Cardiac fibroblast (primary cell): ENCODE measurements around the gene ERI3.

Source experiments
- DNase-seq, 2 donors: peaks; one replicate each; pipeline versions ENCODE4 v3.0.0 to v3.0.0-alpha.2; 2010; ENCODE audit warnings: low read depth in 2 of 2
- H3K4me3 ChIP-seq, 2 donors: replicated peaks in 1 of 2; 1 replicate in 1 of 2; 2 replicates in 1 of 2; pipeline ENCODE4 v1.5.1; 2011; ENCODE audit warnings: low read depth in 2 of 2, low read length in 2 of 2, mild to moderate bottlenecking in 2 of 2, moderate library complexity in 1 of 2
- TF ChIP-seq, protein P1 (sequence below): IDR thresholded peaks from one replicate; pipeline ENCODE4 v1.5.1; 2011; ENCODE audit warnings: low read depth, mild to moderate bottlenecking, low read length, inconsistent platforms

The ERI3 gene, protein sequence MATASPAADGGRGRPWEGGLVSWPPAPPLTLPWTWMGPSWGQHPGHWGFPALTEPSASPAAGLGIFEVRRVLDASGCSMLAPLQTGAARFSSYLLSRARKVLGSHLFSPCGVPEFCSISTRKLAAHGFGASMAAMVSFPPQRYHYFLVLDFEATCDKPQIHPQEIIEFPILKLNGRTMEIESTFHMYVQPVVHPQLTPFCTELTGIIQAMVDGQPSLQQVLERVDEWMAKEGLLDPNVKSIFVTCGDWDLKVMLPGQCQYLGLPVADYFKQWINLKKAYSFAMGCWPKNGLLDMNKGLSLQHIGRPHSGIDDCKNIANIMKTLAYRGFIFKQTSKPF

DNA sequence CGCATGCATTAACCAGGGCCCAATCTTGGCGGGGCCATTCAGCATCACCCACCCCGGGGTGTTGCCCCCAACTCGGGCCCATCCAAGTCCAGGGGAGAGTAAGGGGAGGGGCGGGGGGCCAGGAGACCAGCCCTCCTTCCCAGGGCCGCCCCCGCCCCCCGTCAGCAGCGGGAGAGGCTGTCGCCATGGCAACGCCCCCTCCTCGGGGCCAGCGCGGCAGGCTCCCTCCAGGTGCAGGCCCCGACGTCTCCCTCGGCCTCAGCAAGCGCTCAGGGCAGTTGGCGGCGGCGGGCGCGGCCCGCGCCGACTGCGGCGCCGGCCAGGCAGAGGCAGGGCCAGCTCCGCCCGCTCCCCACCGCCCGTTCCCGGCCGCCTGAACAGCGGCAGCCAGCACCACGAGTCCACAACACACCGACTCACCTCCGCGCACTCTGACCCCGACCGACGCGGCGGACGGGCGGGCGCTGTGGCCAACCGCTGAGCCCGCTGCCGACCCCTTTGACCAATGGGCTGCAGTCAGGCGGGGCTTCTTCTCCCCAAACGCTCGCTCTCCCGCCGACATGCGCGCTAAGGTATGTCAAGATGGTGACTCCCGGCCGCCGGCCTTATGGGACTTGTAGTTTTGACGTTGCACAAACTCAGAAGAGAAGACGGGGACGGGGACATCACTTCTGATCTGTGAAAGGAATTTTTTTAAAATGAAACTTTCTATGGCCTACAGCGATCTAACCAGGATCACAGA, at the start of gene ERI3:
Gene ERI3, minus strand, starts transcription at position 418 of the 742 bp plus-strand sequence. Its CDS starts 231 bp downstream, at position 187.
- DNase-seq, result peak; percentile 98
- TF ChIP-seq, protein P1, sequence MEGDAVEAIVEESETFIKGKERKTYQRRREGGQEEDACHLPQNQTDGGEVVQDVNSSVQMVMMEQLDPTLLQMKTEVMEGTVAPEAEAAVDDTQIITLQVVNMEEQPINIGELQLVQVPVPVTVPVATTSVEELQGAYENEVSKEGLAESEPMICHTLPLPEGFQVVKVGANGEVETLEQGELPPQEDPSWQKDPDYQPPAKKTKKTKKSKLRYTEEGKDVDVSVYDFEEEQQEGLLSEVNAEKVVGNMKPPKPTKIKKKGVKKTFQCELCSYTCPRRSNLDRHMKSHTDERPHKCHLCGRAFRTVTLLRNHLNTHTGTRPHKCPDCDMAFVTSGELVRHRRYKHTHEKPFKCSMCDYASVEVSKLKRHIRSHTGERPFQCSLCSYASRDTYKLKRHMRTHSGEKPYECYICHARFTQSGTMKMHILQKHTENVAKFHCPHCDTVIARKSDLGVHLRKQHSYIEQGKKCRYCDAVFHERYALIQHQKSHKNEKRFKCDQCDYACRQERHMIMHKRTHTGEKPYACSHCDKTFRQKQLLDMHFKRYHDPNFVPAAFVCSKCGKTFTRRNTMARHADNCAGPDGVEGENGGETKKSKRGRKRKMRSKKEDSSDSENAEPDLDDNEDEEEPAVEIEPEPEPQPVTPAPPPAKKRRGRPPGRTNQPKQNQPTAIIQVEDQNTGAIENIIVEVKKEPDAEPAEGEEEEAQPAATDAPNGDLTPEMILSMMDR, result no peak
- peak within 1 kb of the TSS; percentile 82 to 84 for H3K4me3 ChIP-seq

DNA sequence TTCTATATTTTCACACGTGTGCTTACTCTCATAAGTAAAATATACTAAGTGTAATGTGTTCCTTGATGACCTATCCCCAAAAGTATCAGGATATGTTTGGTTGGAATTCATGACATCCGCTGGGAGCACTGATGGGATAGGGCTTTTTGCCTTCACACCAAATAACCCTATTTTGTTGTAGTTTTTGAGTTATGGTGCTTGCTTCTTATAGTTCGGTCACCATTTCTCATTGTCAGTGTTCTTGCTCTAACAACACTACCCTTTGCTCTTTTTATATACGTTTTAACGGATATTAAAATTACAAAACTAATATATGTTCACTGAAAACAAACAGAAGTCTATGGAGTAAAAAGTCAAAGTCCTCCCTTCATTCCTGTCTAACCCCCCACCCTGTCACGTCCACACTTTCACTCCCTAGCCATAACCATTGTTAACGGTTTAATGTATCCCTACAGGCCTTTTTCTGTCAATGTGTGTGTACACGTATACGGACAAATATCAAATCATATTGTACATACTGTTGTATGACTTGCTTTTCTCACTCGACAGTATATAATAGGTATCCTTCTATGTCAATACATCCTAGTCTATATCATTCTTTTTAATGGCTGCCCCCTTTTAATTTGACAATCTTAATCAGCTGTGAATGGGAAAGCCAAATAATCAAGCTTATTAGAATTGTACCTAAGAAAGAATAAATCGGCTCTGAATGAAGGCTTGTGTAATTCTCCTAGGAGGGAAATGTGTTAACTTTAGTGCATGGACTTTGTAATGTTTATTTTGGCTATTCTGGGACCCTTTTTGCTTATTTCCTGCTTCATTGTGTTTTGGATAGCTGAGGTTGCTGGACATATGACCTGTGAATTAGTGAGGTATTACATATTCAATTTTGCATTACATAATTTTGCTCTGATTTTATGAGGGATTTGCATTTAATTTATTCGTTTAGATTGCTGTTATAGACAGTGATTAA, 46.5 kb upstream of the ERI3 start:
- DNase-seq, result peak in 1 of 2 donors; percentile 25
- H3K4me3 ChIP-seq, result no peak overlapping the region
- TF ChIP-seq, protein P1, result no peak

DNA sequence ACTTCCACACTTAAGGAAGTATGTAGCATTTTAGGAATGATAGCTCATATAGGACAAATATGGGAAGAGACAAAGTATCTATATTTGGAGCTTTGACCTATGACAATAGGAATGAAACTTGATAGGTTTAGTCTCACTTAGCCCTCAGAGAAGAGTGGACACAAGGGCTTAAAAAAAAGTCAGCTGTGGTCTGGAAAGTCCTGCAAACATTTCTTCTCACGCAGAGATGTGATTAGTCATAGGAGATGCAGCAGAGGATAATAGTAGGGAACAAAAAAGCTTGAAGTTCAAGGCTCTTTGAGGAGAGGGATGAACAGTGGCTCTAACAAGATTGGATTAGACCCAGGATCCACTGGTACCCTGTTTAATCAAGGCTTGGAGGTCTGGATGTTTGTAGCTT, 35.2 kb upstream of the ERI3 start:
- DNase-seq, result peak; percentile 57 to 84
- TF ChIP-seq, protein P1, result no peak
- no peak overlapping the region for H3K4me3 ChIP-seq

DNA sequence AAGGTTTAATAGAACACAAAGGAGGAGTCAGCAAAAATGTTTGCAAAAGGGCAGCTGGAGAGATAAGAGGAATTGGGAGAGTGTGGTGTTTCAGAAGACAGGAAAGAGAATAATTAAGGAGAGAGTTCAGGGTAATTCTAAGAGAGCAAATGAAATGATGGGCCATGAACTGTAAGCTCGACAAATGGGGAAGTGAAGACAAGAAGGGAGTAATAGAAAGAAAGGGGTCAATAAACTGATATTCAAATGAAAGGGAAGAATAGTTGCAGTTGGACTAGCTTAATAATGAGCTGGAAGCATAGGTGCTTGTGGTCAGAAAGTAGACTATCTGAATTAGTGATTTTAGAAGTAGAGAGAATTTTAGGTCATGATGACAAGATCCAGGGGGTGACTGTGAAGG, 34.4 kb upstream of the ERI3 start:
- TF ChIP-seq, protein P1, result no peak
- no peak for DNase-seq
- no peak overlapping the region for H3K4me3 ChIP-seq

DNA sequence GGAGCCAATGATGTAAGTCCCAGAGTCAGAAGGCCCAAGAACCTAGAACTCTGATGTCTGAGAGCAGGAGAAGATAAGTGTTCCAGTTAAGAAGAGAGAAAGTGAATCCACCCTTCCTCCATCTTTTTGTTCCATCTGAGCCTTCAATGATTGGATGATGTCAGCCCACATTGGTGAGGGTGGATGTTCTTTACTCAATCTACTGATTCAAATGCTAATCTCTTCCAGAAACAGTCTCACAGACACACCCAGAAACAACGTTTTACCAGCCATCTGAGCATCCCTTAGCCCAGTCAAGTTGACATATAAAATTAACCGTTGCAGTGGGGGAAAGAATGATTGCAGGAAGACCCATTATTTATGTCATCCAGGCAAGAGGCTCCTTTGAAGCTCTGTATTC, 33.5 kb upstream of the ERI3 start:
- no peak for DNase-seq
- no peak overlapping the region for H3K4me3 ChIP-seq
- TF ChIP-seq, protein P1, result no peak

DNA sequence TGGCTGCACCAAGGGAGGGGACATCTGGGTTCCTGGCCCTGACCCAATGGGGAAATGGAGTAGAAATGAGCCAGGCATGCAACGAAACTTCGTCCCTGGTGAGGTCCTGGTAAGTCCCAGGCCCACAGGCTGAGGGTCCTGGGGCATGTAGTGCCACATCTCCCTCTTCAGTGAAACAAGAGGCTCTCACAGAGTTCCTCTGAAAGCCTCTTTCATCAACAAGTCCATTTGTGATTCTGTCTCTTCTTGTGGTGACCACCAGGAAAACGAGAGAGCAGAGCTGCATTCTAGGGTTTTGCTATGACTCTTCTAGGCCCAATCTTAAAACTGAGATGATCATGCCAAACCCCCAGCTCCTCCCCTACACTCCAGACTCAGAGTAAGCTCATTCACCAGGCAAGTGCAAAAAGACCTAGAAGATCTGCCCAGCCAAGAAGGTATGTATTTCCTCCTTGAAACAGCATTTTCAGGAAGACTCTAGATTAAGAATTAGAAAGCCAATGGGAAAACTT, 25.7 kb upstream of the ERI3 start:
- TF ChIP-seq, protein P1, result no peak
- DNase-seq, result no peak

More for the DNA sequence above, 25.7 kb upstream of the ERI3 start:
- no peak overlapping the region for H3K4me3 ChIP-seq
